CD4-positive, alpha-beta memory T cell (primary cell): ENCODE data around the gene PDE4C. TPM values are rescaled to one million over a fixed set of nuclear protein-coding genes. Genes with fewer than 3 reads are reported as not detected.

Experiments
- CTCF ChIA-PET: fragments of 350-600 bp; sonication (Branson Sonifier 250); formaldehyde crosslinking; loops from one replicate; lab custom pipeline; 2021; ENCODE audit warnings: inconsistent platforms; ENCODE audit not compliant: partially characterized antibody; lab: Charles Lee
- POLR2A ChIA-PET: fragments of 350-600 bp; sonication (Branson Sonifier 250); formaldehyde crosslinking; loops from one replicate; lab custom pipeline; 2021; ENCODE audit not compliant: partially characterized antibody; lab: Charles Lee
- DNase-seq, 5 donors: peaks; one replicate each; pipeline versions ENCODE4 v3.0.0 to v3.0.0-alpha.2; 2020 to 2022; ENCODE audit warnings: mixed read lengths in 1 of 5
- H3K27ac ChIP-seq: one replicate; pipeline ENCODE4 v1.7.0; 2013; ENCODE audit warnings: low read depth, low read length
- H3K27me3 ChIP-seq: 2 replicates; pipeline ENCODE4 v1.7.0; 2013; ENCODE audit warnings: mild to moderate bottlenecking, low read length, moderate library complexity; ENCODE audit not compliant: insufficient read depth
- H3K36me3 ChIP-seq: 2 replicates; pipeline ENCODE4 v1.7.0; 2013; ENCODE audit warnings: mild to moderate bottlenecking, low read length, moderate library complexity; ENCODE audit not compliant: insufficient read depth
- H3K4me1 ChIP-seq: 2 replicates; pipeline ENCODE4 v1.7.0; 2013; ENCODE audit warnings: mild to moderate bottlenecking, low read length, moderate library complexity; ENCODE audit not compliant: insufficient read depth
- H3K4me3 ChIP-seq, 2 donors: one replicate each; pipeline ENCODE4 v1.7.0; 2013; ENCODE audit warnings: low read length in 2 of 2, mild to moderate bottlenecking in 1 of 2
- H3K9me3 ChIP-seq, 2 donors: one replicate each; pipeline ENCODE4 v1.7.0; 2013; ENCODE audit warnings: low read length in 2 of 2, control low read depth in 1 of 2; ENCODE audit not compliant: control insufficient read depth in 1 of 2
- H3K27ac Mint-ChIP-seq, 7 donors: one replicate each; pipeline ENCODE4 v1.8.0; 2020 to 2021; ENCODE audit warnings: mixed read lengths in 7 of 7, mild to moderate bottlenecking in 6 of 7, inconsistent platforms in 3 of 7, moderate library complexity in 3 of 7
- H3K27me3 Mint-ChIP-seq, 2 donors: one replicate each; pipeline ENCODE4 v1.8.0; 2020 to 2021; ENCODE audit warnings: mixed read lengths in 2 of 2
- H3K36me3 Mint-ChIP-seq, 2 donors: one replicate each; pipeline ENCODE4 v1.8.0; 2020 to 2021; ENCODE audit warnings: mixed read lengths in 2 of 2, inconsistent platforms in 1 of 2, mild to moderate bottlenecking in 1 of 2
- H3K4me1 Mint-ChIP-seq, 4 donors: one replicate each; pipeline ENCODE4 v1.8.0; 2020 to 2021; ENCODE audit warnings: mixed read lengths in 4 of 4, mild to moderate bottlenecking in 1 of 4
- H3K4me3 Mint-ChIP-seq, 8 donors: one replicate each; pipeline ENCODE4 v1.8.0; 2020 to 2021; ENCODE audit warnings: mixed read lengths in 8 of 8, mild to moderate bottlenecking in 7 of 8, moderate library complexity in 6 of 8, inconsistent platforms in 3 of 8
- H3K9me3 Mint-ChIP-seq, 8 donors: one replicate each; pipeline ENCODE4 v1.8.0; 2020 to 2021; ENCODE audit warnings: mixed read lengths in 8 of 8, mild to moderate bottlenecking in 5 of 8, inconsistent platforms in 3 of 8, moderate library complexity in 1 of 8
- intact Hi-C: fragments of 100-400 bp; cut with micrococcal nuclease; formaldehyde crosslinking; loops from one replicate; pipeline ENCODE4 v1.15.1; 2023
- polyA plus RNA-seq, 2 donors: library from polyadenylated mRNA; unstranded; fragments of 300-500 nt; fragmentation: Illumina TruSeq; gene quantifications; one replicate each; pipeline ENCODE4 v1.2.3, GENCODE V29; 2021
- total RNA-seq, 2 experiments: library from RNA; stranded (reverse); gene quantifications; one replicate each; pipeline ENCODE4 v1.2.3, GENCODE V29; 2021

The PDE4C gene
- total and polyA plus RNA-seq, 4 experiments from 2014 or later = 0.52 TPM; not detected in 3

GRCh38 chr19:18262917-18263316 is 36.7 kb upstream of the PDE4C start:
- H3K9me3 Mint-ChIP-seq = peaks cover 0 to 16% (median 0%) of the 10 kb centered on the region in 8 donors
- peaks cover 2 to 15% (median 8%) of the 10 kb centered on the region in 4 donors for H3K4me1 Mint-ChIP-seq
- intact Hi-C loops = no loop called here
- H3K4me3 ChIP-seq = no peak overlapping the region
- peak overlapping the region in 2 of 7 donors; percentile 23 to 54 for H3K27ac Mint-ChIP-seq
- no peaks in the 10 kb centered on the region for H3K27me3 ChIP-seq
- ChIA-PET CTCF (interaction anchor here (1.1 to 1.4 kb wide), 3 partner anchors 11 to 66 kb away, joined by 3 to 5 read pairs (median 3); partner anchors contain the start of gene IQCN), POLR2A (interaction anchor here (1.2 kb wide), 1 partner anchor 16 kb away, joined by 7 read pairs; no protein-coding TSS in a partner anchor)
- H3K27me3 Mint-ChIP-seq = no peaks in the 10 kb centered on the region
- H3K27ac ChIP-seq = no peak overlapping the region
- no peak overlapping the region for H3K4me3 Mint-ChIP-seq
- no peak for DNase-seq
- peaks cover 18% of the 10 kb centered on the region for H3K36me3 ChIP-seq
- H3K36me3 Mint-ChIP-seq = peaks cover 13 to 14% of the 10 kb centered on the region in 2 donors
- H3K9me3 ChIP-seq = no peaks in the 10 kb centered on the region
- peaks cover 13% of the 10 kb centered on the region for H3K4me1 ChIP-seq

GRCh38 chr19:18262144-18262543 is 35.9 kb upstream of the PDE4C start:
- ChIA-PET CTCF (interaction anchor here (1.1 to 2.1 kb wide), 3 partner anchors 10 to 18 kb away, joined by 3 to 8 read pairs (median 3); partner anchors contain the start of gene IQCN), POLR2A (no interaction called here)
- Mint-ChIP-seq H3K9me3 (peaks cover 0 to 11% (median 0%) of the 10 kb centered on the region in 8 donors), H3K27me3 (no peaks in the 10 kb centered on the region), H3K4me3 (no peak overlapping the region), H3K36me3 (peaks cover 7 to 13% of the 10 kb centered on the region in 2 donors), H3K4me1 (peaks cover 2 to 14% (median 8%) of the 10 kb centered on the region in 4 donors), H3K27ac (peak overlapping the region in 1 of 7 donors; percentile 54)
- intact Hi-C loops = no loop called here
- H3K9me3 ChIP-seq = no peaks in the 10 kb centered on the region
- no peak overlapping the region for H3K27ac ChIP-seq
- DNase-seq = peak in 1 of 5 donors; percentile 10
- no peak overlapping the region for H3K4me3 ChIP-seq
- H3K4me1 ChIP-seq = peaks cover 13% of the 10 kb centered on the region
- H3K27me3 ChIP-seq = no peaks in the 10 kb centered on the region
- peaks cover 16% of the 10 kb centered on the region for H3K36me3 ChIP-seq

- H3K27me3 Mint-ChIP-seq = no peaks in the 10 kb centered on the region
- H3K36me3 Mint-ChIP-seq = peaks cover 7 to 8% of the 10 kb centered on the region in 2 donors
- ChIA-PET CTCF (interaction anchor here (1.0 to 2.1 kb wide), 4 partner anchors 9 to 150 kb away, joined by 3 to 8 read pairs (median 4); no protein-coding TSS in a partner anchor), POLR2A (interaction anchor here (1.0 to 1.5 kb wide), 2 partner anchors 18 to 57 kb away, joined by 3 read pairs; no protein-coding TSS in a partner anchor)
- H3K4me3 ChIP-seq = no peak overlapping the region
- no peaks in the 10 kb centered on the region for H3K9me3 ChIP-seq
- H3K27ac Mint-ChIP-seq = peak overlapping the region in 2 of 7 donors; percentile 29 to 54
- H3K9me3 Mint-ChIP-seq = peaks cover 0 to 11% (median 0%) of the 10 kb centered on the region in 8 donors
- H3K4me3 Mint-ChIP-seq = no peak overlapping the region
- H3K27me3 ChIP-seq = no peaks in the 10 kb centered on the region
- peaks cover 13% of the 10 kb centered on the region for H3K4me1 ChIP-seq
- H3K27ac ChIP-seq = no peak overlapping the region
- H3K4me1 Mint-ChIP-seq = peaks cover 2 to 12% (median 8%) of the 10 kb centered on the region in 4 donors
- intact Hi-C loops = no loop called here
- peaks cover 9% of the 10 kb centered on the region for H3K36me3 ChIP-seq
- peak in 1 of 5 donors; percentile 11 for DNase-seq
Measured at GRCh38 chr19:18261474-18261873, 35.2 kb upstream of the PDE4C start.

- Mint-ChIP-seq H3K27me3 (peaks cover 0 to 2% of the 10 kb centered on the region in 2 donors), H3K4me1 (peaks cover 0 to 3% (median under 1%) of the 10 kb centered on the region in 4 donors), H3K4me3 (no peak overlapping the region), H3K36me3 (no peaks in the 10 kb centered on the region), H3K27ac (no peak overlapping the region), H3K9me3 (peaks cover 0 to 5% (median 0%) of the 10 kb centered on the region in 8 donors)
- CTCF ChIA-PET = interaction anchor here (1.4 to 2.1 kb wide), 2 partner anchors 8 to 69 kb away, joined by 5 to 8 read pairs; no protein-coding TSS in a partner anchor
- no peak for DNase-seq
- intact Hi-C loops = no loop called here
- POLR2A ChIA-PET = no interaction called here
- no peaks in the 10 kb centered on the region for H3K4me1 ChIP-seq
- no peak overlapping the region for H3K4me3 ChIP-seq
- no peak overlapping the region for H3K27ac ChIP-seq
- H3K36me3 ChIP-seq = no peaks in the 10 kb centered on the region
- no peaks in the 10 kb centered on the region for H3K9me3 ChIP-seq
- no peaks in the 10 kb centered on the region for H3K27me3 ChIP-seq
Measured at GRCh38 chr19:18259893-18260292, 33.7 kb upstream of the PDE4C start.

- no peak overlapping the region for H3K4me3 ChIP-seq
- H3K4me1 Mint-ChIP-seq = peaks cover 0 to 3% (median under 1%) of the 10 kb centered on the region in 4 donors
- H3K27me3 ChIP-seq = no peaks in the 10 kb centered on the region
- peaks cover 0 to 5% (median 0%) of the 10 kb centered on the region in 8 donors for H3K9me3 Mint-ChIP-seq
- CTCF ChIA-PET = interaction anchor here (0.6 kb wide), 1 partner anchor 45 kb away, joined by 3 read pairs; no protein-coding TSS in a partner anchor
- no peaks in the 10 kb centered on the region for H3K36me3 ChIP-seq
- intact Hi-C loops = no loop called here
- POLR2A ChIA-PET = no interaction called here
- DNase-seq = no peak
- no peak overlapping the region for H3K27ac Mint-ChIP-seq
- H3K4me1 ChIP-seq = no peaks in the 10 kb centered on the region
- H3K4me3 Mint-ChIP-seq = no peak overlapping the region
- no peak overlapping the region for H3K27ac ChIP-seq
- no peaks in the 10 kb centered on the region for H3K36me3 Mint-ChIP-seq
- no peaks in the 10 kb centered on the region for H3K9me3 ChIP-seq
- H3K27me3 Mint-ChIP-seq = peaks cover 0 to 5% of the 10 kb centered on the region in 2 donors
Measured at GRCh38 chr19:18257503-18258470, 31.5 kb upstream of the PDE4C start.

GRCh38 chr19:18254546-18255503 is 28.6 kb upstream of the PDE4C start:
- Histone ChIP-seq H3K4me1 (no peaks in the 10 kb centered on the region), H3K36me3 (no peaks in the 10 kb centered on the region), H3K9me3 (no peaks in the 10 kb centered on the region), H3K4me3 (no peak overlapping the region), H3K27me3 (no peaks in the 10 kb centered on the region), H3K27ac (no peak overlapping the region)
- Mint-ChIP-seq H3K9me3 (no peaks in the 10 kb centered on the region), H3K27me3 (peaks cover 4 to 9% of the 10 kb centered on the region in 2 donors), H3K27ac (peak overlapping the region in 3 of 7 donors; percentile 35 to 77 (median 75)), H3K36me3 (no peaks in the 10 kb centered on the region), H3K4me1 (peaks cover 1 to 7% (median 5%) of the 10 kb centered on the region in 4 donors), H3K4me3 (no peak overlapping the region)
- ChIA-PET CTCF (interaction anchor here (0.7 to 10.5 kb wide), 13 partner anchors 10 to 143 kb away, joined by 3 to 150 read pairs (median 9); partner anchors contain the start of genes IQCN, MPV17L2 and RAB3A), POLR2A (interaction anchor here (1.9 kb wide), 1 partner anchor 62 kb away, joined by 8 read pairs; the partner anchor contains the start of gene MPV17L2)
- intact Hi-C loops = loop anchor here (1.0 kb wide), 1 partner anchor 155 kb away; no protein-coding TSS in a partner anchor
- peak in 1 of 5 donors; percentile 6 for DNase-seq
